ENCODE results near the gene HPCAL1. TPM values are rescaled to one million over a fixed set of nuclear protein-coding genes. Genes with fewer than 3 reads are reported as not detected.

Gene HPCAL1
- total and polyA plus RNA-seq, 2 donors (not counting 3 experiments of a cell fraction or from before 2014, with no cell fraction given) = 56.5 to 77.4 TPM

DNA sequence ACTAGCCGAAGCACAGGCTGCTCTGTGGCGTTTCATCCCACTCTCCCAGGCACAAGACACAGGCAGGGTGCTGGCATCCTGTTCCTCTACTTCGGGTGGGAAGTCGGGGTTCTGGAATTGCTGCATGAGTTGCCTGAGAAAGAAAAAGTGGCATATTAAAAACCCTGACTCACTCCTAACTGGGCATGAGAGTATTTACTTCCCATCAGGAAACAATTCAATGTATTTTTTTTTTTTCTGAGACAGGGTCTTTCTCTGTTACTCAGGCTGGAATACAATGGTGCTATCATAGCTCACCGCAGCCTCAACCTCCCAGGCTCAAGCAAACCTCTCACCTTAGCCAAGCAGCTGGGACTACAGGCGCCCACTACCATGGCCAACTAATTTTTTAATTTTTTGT lies 138.0 kb downstream of the HPCAL1 start:
- Histone ChIP-seq H2AFZ (ENCODE audit: low read depth, low read length) (no peak overlapping the region), H4K20me1 (replicated peaks; ENCODE audit: control insufficient read depth, extremely low read depth, insufficient read depth, low read length) (no peaks in the 10 kb centered on the region), H3K9me3 (replicated peaks; ENCODE audit: control insufficient read depth, insufficient read depth, low read length) (no peaks in the 10 kb centered on the region), H3K79me2 (ENCODE audit: control insufficient read depth, insufficient read depth, low read length) (peaks cover 19% of the 10 kb centered on the region), H3K27me3 (ENCODE audit: control insufficient read depth in 2 of 2, insufficient read depth in 2 of 2, low read length in 2 of 2) (no peaks in the 10 kb centered on the region), H3K9ac (replicated peaks; ENCODE audit: extremely low read depth, insufficient read depth, low read length) (no peak overlapping the region), H3K4me2 (ENCODE audit: insufficient read depth, low read length) (no peak overlapping the region), H3K27ac (ENCODE audit: insufficient read depth, low read depth, low read length) (no peak overlapping the region), H3K4me1 (ENCODE audit: control insufficient read depth, extremely low read depth, insufficient read depth, low read length) (peaks cover 4% of the 10 kb centered on the region), H3K9me1 (replicated peaks; ENCODE audit: control insufficient read depth, extremely low read depth, insufficient read depth, low read length) (no peaks in the 10 kb centered on the region), H3K4me3 (replicated peaks in 1 of 3; ENCODE audit: insufficient read depth in 1 of 3, low read depth in 1 of 3, low read length in 3 of 3) (no peak overlapping the region), H3K36me3 (ENCODE audit: control insufficient read depth in 2 of 2, extremely low read depth in 1 of 2, insufficient read depth in 2 of 2, low read length in 2 of 2) (peaks cover 23 to 28% of the 10 kb centered on the region in 2 experiments)
- POLR2A ChIA-PET = no interaction called here
- BruUV-seq (replicated peaks) = no TSS peak
- dilution Hi-C loops (cut with MboI; ENCODE audit: extremely low pct_ligation_motif_present, low sequenced_read_pairs) (no loop called here), intact Hi-C loops (cut with micrococcal nuclease) (no loop called here)
- no peak for TF ChIP-seq MYC (IDR thresholded peaks at IDR 0.05; ENCODE audit: low read depth, low read length)
- TF ChIP-seq EZH2 (IDR thresholded peaks at IDR 0.05; ENCODE audit: borderline replicate concordance, low read depth, low read length, severe bottlenecking) = no peak
- TF ChIP-seq GATA2 (IDR thresholded peaks at IDR 0.05; ENCODE audit: insufficient read depth, insufficient read length, low read depth, low read length) = no peak
- TF ChIP-seq FOS (IDR thresholded peaks at IDR 0.05; ENCODE audit: borderline replicate concordance, insufficient read depth, low read length) = no peak
- TF ChIP-seq POLR2AphosphoS5 (IDR thresholded peaks at IDR 0.05; ENCODE audit: insufficient read depth, low read depth, low read length) = no peak
- TF ChIP-seq JUN (IDR thresholded peaks at IDR 0.05; ENCODE audit: borderline replicate concordance, insufficient read depth, insufficient read length, low read depth) = peak; percentile 23
- TF ChIP-seq, protein P1, sequence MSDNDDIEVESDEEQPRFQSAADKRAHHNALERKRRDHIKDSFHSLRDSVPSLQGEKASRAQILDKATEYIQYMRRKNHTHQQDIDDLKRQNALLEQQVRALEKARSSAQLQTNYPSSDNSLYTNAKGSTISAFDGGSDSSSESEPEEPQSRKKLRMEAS (IDR thresholded peaks at IDR 0.05; ENCODE audit: insufficient read depth, insufficient read length) = no peak
- peak; percentile 64 for DNase-seq (ENCODE audit: low read depth, low spot score)
- FAIRE-seq = peak; percentile 85
- CTCF ChIA-PET = interaction anchor here (0.6 to 3.4 kb wide), 4 partner anchors 42 to 368 kb away, joined by 3 to 31 read pairs (median 12); no protein-coding TSS in a partner anchor

DNA sequence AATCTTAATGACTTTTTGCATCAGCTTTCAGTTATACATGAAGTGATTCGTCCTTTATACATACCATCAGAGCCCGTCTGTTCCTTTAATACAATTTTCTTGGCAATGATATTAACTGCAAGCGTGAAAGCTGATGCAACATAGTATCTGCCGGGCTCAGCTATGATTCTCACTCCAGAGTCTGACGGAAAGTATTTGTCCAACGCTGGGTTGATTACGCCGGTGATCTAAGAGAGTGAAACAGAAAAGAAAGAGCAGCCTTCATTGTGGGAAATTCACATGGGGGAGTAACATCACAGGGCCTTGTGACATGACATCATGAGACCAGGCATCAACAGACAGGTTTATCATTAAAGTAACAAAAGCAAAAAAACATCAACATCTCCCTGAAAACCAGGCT lies 139.2 kb downstream of the HPCAL1 start:
- POLR2A ChIA-PET = no interaction called here
- CTCF ChIA-PET = no interaction called here
- Histone ChIP-seq H3K9ac (replicated peaks; ENCODE audit: extremely low read depth, insufficient read depth, low read length) (no peak overlapping the region), H3K4me2 (ENCODE audit: insufficient read depth, low read length) (no peak overlapping the region), H3K27ac (ENCODE audit: insufficient read depth, low read depth, low read length) (no peak overlapping the region), H3K36me3 (ENCODE audit: control insufficient read depth in 2 of 2, extremely low read depth in 1 of 2, insufficient read depth in 2 of 2, low read length in 2 of 2) (peaks cover 23 to 28% of the 10 kb centered on the region in 2 experiments), H3K79me2 (ENCODE audit: control insufficient read depth, insufficient read depth, low read length) (peaks cover 31% of the 10 kb centered on the region), H3K4me3 (replicated peaks in 1 of 3; ENCODE audit: insufficient read depth in 1 of 3, low read depth in 1 of 3, low read length in 3 of 3) (no peak overlapping the region), H4K20me1 (replicated peaks; ENCODE audit: control insufficient read depth, extremely low read depth, insufficient read depth, low read length) (peaks cover 2% of the 10 kb centered on the region), H3K9me1 (replicated peaks; ENCODE audit: control insufficient read depth, extremely low read depth, insufficient read depth, low read length) (no peaks in the 10 kb centered on the region), H2AFZ (ENCODE audit: low read depth, low read length) (no peak overlapping the region), H3K9me3 (replicated peaks; ENCODE audit: control insufficient read depth, insufficient read depth, low read length) (no peaks in the 10 kb centered on the region), H3K4me1 (ENCODE audit: control insufficient read depth, extremely low read depth, insufficient read depth, low read length) (peaks cover 15% of the 10 kb centered on the region), H3K27me3 (ENCODE audit: control insufficient read depth in 2 of 2, insufficient read depth in 2 of 2, low read length in 2 of 2) (no peaks in the 10 kb centered on the region)
- FAIRE-seq (no peak), DNase-seq (ENCODE audit: low read depth, low spot score) (no peak)
- dilution Hi-C loops (cut with MboI; ENCODE audit: extremely low pct_ligation_motif_present, low sequenced_read_pairs) = no loop called here
- TF ChIP-seq, protein P2, sequence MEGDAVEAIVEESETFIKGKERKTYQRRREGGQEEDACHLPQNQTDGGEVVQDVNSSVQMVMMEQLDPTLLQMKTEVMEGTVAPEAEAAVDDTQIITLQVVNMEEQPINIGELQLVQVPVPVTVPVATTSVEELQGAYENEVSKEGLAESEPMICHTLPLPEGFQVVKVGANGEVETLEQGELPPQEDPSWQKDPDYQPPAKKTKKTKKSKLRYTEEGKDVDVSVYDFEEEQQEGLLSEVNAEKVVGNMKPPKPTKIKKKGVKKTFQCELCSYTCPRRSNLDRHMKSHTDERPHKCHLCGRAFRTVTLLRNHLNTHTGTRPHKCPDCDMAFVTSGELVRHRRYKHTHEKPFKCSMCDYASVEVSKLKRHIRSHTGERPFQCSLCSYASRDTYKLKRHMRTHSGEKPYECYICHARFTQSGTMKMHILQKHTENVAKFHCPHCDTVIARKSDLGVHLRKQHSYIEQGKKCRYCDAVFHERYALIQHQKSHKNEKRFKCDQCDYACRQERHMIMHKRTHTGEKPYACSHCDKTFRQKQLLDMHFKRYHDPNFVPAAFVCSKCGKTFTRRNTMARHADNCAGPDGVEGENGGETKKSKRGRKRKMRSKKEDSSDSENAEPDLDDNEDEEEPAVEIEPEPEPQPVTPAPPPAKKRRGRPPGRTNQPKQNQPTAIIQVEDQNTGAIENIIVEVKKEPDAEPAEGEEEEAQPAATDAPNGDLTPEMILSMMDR (IDR thresholded peaks at IDR 0.05; ENCODE audit: extremely low read depth in 1 of 2, insufficient read depth in 1 of 2, low read depth in 1 of 2, low read length in 2 of 2) = no peak
- no peak for TF ChIP-seq EZH2 (IDR thresholded peaks at IDR 0.05; ENCODE audit: borderline replicate concordance, low read depth, low read length, severe bottlenecking)
- no peak for TF ChIP-seq GATA2 (IDR thresholded peaks at IDR 0.05; ENCODE audit: insufficient read depth, insufficient read length, low read depth, low read length)
- no peak for TF ChIP-seq JUN (IDR thresholded peaks at IDR 0.05; ENCODE audit: borderline replicate concordance, insufficient read depth, insufficient read length, low read depth)
- TF ChIP-seq POLR2A (IDR thresholded peaks at IDR 0.05; ENCODE audit: low read depth, low read length) = no peak
- TF ChIP-seq MYC (IDR thresholded peaks at IDR 0.05; ENCODE audit: low read depth, low read length) = no peak
- TF ChIP-seq POLR2AphosphoS5 (IDR thresholded peaks at IDR 0.05; ENCODE audit: insufficient read depth, low read depth, low read length) = no peak
- TF ChIP-seq, protein P1 (IDR thresholded peaks at IDR 0.05; ENCODE audit: insufficient read depth, insufficient read length) = no peak
- no peak for TF ChIP-seq FOS (IDR thresholded peaks at IDR 0.05; ENCODE audit: borderline replicate concordance, insufficient read depth, low read length)
- BruUV-seq (replicated peaks) = no TSS peak
- intact Hi-C loops (cut with micrococcal nuclease) = no loop called here

Data from endothelial cell of umbilical vein (primary cell).